ENCODE data around the gene ZNF627.

DNA sequence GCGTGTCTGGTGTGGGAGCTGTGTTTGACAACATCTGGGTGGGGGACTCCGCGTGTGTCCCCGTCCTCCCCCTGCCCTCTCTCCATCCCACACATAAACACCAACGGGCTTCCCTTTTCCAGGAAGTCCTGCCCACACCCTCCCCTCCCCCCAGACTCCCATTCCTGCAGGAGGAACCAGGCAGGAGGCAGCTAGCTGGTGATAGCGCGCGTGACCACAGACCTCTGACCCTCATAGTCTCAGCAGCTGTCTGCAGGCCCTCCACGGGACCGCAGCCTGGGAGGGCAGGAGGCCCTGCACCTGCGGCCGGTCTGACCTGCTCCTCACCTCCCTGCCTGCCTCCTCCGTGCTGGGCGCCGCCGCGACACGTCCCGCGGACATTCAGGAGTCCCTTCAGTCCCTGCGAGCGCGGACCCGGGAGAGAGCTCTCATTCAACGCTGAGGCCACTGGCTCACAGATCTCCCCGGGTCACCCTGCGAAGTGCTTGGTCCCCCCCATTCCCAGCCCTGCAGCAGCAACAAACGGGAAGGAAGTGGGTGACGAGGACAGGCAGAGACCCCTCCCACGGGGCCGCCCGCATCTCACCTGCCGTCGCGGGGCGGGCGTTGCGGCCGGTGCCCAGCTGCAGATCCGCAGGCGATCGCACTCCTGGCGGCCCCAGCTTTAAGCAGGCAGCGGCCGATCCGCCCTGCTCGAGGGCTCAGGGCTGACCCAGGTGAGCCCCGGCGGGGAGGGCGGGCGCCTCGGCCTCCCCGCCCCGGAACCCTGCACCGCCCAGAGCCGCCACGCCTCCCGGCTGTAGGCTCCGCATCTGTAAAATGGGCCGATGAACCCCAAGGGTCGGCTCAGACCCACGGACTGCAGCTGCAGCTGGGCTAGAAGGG is 18.8 kb upstream of the ZNF627 start:
- TF ChIP-seq EP300 (IDR thresholded peaks at IDR 0.05; ENCODE audit: low read depth), result no peak
- TF ChIP-seq POLR2AphosphoS5 (IDR thresholded peaks at IDR 0.05), result peak in 2 of 3 donors; percentile 3 to 20
- TF ChIP-seq, protein P1, sequence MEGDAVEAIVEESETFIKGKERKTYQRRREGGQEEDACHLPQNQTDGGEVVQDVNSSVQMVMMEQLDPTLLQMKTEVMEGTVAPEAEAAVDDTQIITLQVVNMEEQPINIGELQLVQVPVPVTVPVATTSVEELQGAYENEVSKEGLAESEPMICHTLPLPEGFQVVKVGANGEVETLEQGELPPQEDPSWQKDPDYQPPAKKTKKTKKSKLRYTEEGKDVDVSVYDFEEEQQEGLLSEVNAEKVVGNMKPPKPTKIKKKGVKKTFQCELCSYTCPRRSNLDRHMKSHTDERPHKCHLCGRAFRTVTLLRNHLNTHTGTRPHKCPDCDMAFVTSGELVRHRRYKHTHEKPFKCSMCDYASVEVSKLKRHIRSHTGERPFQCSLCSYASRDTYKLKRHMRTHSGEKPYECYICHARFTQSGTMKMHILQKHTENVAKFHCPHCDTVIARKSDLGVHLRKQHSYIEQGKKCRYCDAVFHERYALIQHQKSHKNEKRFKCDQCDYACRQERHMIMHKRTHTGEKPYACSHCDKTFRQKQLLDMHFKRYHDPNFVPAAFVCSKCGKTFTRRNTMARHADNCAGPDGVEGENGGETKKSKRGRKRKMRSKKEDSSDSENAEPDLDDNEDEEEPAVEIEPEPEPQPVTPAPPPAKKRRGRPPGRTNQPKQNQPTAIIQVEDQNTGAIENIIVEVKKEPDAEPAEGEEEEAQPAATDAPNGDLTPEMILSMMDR (IDR thresholded peaks at IDR 0.05), result no peak
- TF ChIP-seq POLR2A (IDR thresholded peaks at IDR 0.05), result no peak
